HG02943 (cell line): ENCODE data around the gene CYB5RL.
A peak's percentile ranks its signal among the peaks of the same experiment; 100 is the strongest.
"Not testable (repeated sequence)": the region's sequence is repeated elsewhere in the genome, so short reads cannot be mapped to it uniquely, and the experiment has no call there.

Experiments
- ATAC-seq: cut with Tn5 transposase; IDR thresholded peaks from one replicate; pipeline ENCODE4 v1.9.1; 2021; ENCODE audit warnings: mild to moderate bottlenecking, low read depth, moderate library complexity; ENCODE audit not compliant: unreplicated experiment

CYB5RL gene

GRCh38 chr1:54199765-54200518, at the start of gene CYB5RL, which contains the start of gene MRPL37:
Gene CYB5RL (minus strand): TSS chr1:54200030. CDS start chr1:54195616, 4,414 bp downstream.
Gene MRPL37 (plus strand): TSS chr1:54200167. CDS start chr1:54200244, 77 bp downstream.
- ATAC-seq, result peak; percentile 96

- no peak for ATAC-seq
These were observed 49.1 kb upstream of the CYB5RL start for GRCh38 chr1:54248966-54249365.

GRCh38 chr1:54247863-54248515, 48.2 kb upstream of the CYB5RL start:
- ATAC-seq, result no peak

- ATAC-seq, result no peak
These were observed 46.4 kb upstream of the CYB5RL start for GRCh38 chr1:54246116-54246721.

DNA sequence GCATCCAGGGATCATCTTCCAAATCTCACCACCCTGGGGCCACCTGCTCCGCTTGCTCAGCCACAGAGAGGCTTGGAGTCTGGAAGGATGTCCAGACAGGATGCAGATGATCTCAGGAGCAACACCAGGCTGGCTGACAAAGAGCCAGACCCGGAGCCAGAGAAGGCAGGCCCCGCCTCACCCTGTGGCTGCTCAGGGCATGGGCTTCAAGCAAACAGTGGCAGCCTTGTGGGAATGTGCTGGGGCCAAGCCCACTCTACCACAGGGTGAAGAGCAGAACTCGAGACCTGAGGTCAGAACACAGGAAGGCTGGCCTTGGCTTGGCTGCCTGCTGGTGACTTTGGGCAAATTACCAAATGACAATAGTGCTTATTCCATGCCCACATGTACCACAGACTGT, 45.7 kb upstream of the CYB5RL start:
- ATAC-seq, result no peak

GRCh38 chr1:54244655-54245054, 44.8 kb upstream of the CYB5RL start:
- no peak for ATAC-seq

- no peak for ATAC-seq
These were observed 43.2 kb upstream of the CYB5RL start for GRCh38 chr1:54243022-54243421.

DNA sequence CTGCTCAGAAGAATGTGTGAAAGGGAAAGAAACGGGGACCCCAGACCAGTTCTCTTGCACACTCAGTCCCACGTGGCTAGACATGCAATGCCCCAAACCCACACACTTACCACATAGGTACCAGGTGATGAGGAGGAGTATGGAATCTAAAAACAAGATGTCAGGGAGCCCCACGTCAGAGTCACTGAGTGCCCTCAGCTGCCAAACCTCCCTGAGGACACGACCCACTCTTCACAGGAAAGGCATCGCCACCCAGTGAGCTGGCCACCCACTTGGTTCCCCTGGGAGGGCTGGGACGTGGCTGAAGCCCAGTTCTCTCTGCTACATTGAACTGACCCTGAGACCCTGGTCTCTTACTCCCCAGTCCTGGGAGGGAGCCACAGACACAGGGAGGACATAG, 41.5 kb upstream of the CYB5RL start:
- no peak for ATAC-seq

GRCh38 chr1:54240741-54241335, 41.0 kb upstream of the CYB5RL start:
- ATAC-seq, result no peak

DNA sequence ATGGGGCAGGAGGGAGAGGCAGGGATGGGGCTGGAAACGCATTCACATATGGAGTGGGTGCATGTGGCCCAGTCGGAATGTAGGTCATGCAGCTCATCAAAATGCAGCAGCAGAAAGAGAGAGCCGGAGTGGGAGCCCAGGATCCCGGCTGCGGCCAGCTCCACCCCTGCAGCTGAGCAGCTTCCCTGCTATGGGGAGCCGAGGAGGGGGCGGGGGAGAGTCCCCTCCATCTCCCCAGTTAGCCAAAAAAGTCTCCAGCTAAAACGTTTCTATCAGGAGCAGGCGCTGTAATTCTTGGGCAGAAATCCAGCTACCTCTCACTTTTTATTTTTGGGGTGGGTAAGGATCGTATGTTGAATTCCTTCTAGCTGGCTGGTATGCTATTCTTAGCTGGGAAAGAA, 39.8 kb upstream of the CYB5RL start:
- ATAC-seq, result no peak

DNA sequence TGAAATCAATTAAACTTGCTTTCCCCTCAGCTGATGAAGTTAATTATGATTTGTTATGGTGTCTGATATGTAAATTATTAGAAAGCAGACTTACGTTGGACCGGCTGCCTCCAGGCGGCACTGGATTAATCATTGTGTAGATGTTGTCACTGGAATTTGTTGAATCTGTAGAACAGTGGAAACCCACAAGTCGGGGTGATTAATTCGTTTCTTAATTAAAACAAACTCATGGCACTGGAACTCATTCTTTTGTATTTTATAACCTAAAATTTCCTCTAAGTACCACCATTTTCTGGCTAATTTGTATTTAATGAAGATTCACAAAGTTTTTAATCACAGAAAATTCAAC, 39.2 kb upstream of the CYB5RL start:
- ATAC-seq, result no peak

GRCh38 chr1:54238353-54239034, 38.7 kb upstream of the CYB5RL start:
- ATAC-seq, result no peak

DNA sequence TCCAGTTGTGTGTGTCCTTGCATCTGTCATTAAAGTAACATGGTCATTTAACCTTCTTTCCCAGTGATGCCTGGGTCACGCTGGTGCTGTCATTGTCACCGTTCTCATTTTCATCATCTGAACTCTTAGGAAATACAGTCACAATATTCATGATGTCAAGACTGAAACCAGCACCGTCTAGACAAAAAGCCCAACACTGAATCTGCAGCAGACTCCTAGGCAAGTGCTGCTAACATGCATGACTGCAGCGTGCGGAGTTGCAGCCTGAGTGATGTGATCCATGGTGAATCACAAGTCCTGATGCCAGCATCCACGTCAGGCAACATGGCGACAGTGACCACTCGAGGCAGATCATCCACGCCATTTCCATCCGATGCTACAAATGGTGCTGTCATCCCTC, 37.8 kb upstream of the CYB5RL start:
- no peak for ATAC-seq

DNA sequence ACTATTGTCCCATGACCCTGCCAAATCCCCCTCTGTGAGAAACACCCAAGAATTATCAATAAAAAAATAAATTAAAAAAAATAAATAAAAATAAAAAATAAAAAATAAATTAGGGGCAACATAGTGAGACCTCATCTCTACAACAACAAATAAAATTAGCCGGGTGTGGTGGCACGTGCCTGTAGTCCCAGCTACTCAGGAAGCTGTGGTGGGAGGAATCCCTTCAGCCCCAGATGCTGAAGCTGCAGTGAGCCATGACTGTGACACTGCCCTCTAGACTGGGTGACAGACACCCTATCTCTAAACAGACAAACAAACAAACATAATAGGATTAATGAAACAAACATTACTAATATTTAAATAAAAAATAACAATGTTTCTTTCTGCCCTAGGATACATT, 34.5 kb upstream of the CYB5RL start:
- no peak for ATAC-seq

DNA sequence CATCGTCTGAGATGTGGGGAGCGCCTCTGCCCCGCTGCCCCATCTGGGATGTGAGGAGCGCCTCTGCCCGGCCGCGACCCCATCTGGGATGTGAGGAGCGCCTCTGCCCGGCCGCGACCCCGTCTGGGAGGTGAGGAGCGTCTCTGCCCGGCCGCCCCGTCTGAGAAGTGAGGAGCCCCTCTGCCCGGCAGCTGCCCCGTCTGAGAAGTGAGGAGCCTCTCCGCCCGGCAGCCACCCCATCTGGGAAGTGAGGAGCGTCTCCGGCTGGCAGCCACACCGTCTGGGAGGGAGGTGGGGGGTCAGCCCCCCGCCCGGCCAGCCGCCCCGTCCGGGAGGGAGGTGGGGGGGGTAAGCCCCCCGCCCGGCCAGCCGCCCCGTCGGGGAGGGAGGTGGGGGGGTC, 33.4 kb upstream of the CYB5RL start:
- not testable (repeated sequence) for ATAC-seq

GRCh38 chr1:54230507-54231339, 30.9 kb upstream of the CYB5RL start:
- ATAC-seq, result no peak

GRCh38 chr1:54229281-54229891, 29.6 kb upstream of the CYB5RL start:
- ATAC-seq, result no peak

DNA sequence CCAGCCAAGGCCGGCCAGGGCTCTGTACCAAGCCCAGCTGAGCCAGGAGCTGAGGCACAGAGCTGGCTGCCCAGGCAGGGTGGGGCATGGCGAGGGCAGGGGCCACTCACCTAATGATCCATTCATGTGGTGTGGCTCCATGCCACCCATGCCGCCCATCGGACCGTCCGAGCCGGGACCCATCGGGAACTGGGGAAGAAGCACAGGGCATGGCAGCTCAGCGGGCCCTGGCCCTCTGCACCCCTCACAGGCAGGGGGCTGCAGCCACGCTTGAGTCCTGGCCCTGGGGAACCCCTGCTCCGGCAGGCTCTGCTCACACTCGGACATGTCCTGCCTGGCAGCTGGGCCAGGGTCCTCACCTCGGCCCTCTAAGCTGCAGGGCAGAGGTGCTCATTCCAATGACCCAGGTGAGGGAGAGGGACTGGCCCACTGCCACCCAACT, 28.8 kb upstream of the CYB5RL start:
- ATAC-seq, result no peak

- ATAC-seq, result no peak
These were observed 28.1 kb upstream of the CYB5RL start for GRCh38 chr1:54227891-54228310.
